Measurements from ENCODE around the gene TRDN.

DNA sequence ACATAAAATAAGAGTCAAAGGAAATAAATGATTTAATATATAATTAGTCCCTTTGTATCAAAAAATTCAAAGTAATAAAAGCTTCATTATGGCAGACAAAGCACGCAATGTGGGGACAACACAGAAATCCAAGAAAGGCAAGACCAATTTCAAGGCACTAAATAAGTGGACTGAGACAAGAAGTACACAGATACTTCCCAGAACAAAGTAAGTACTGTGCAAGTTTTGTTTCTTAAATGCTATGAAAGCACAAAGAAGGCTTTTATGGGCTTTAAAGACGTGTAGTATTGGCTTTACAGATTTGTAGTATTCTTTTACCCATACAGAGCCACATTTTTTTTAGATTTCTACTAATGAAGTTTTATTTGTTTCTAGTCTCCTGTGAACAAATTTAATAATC is 174.6 kb downstream of the TRDN start:
- TF ChIP-seq, protein P1, sequence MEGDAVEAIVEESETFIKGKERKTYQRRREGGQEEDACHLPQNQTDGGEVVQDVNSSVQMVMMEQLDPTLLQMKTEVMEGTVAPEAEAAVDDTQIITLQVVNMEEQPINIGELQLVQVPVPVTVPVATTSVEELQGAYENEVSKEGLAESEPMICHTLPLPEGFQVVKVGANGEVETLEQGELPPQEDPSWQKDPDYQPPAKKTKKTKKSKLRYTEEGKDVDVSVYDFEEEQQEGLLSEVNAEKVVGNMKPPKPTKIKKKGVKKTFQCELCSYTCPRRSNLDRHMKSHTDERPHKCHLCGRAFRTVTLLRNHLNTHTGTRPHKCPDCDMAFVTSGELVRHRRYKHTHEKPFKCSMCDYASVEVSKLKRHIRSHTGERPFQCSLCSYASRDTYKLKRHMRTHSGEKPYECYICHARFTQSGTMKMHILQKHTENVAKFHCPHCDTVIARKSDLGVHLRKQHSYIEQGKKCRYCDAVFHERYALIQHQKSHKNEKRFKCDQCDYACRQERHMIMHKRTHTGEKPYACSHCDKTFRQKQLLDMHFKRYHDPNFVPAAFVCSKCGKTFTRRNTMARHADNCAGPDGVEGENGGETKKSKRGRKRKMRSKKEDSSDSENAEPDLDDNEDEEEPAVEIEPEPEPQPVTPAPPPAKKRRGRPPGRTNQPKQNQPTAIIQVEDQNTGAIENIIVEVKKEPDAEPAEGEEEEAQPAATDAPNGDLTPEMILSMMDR (IDR thresholded peaks at IDR 0.05), result no peak
- TF ChIP-seq POLR2AphosphoS5 (IDR thresholded peaks at IDR 0.05), result no peak
